ENCODE results near the gene FOCAD. TPM values are rescaled to one million over a fixed set of nuclear protein-coding genes. Genes with fewer than 3 reads are reported as not detected.

Gene FOCAD
- total RNA-seq, 2 experiments from 2014 or later = 27.2 to 32.3 TPM

DNA sequence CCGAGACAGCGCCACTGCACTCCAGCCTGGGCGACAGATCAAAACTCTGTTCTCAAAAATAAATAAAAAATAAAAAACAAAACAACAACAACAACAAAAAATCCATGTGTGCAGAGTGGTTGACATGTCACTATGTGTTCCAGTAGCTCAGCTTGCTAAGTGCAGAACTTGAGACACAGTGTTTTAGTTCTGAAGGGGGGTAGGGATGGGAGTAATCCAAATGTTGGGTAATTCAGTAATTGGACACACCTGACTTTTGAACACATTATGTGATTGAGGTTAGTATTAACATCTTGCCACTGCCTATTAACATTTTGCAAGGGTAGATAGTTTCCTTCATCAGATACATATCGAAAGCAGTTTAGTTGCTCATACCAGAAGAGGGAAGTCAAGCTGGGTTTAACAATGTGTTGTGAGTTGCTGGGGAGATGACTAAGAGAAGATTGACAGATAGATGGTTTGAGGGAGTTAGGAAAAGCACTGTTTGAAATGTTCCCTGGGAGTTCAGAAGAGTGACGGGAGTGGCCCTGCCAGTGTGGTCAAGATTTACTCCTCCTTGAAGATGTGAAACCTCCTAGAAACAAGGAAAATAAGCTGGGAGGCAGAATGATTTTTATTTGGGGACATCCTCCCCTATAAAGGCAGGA lies 346.5 kb downstream of the FOCAD start:
- H3K27ac Mint-ChIP-seq = no peak overlapping the region
- no peak overlapping the region for H3K4me3 Mint-ChIP-seq
- no peaks in the 10 kb centered on the region for H3K9me3 Mint-ChIP-seq
- H3K4me1 Mint-ChIP-seq = peaks cover 25% of the 10 kb centered on the region
- H3K36me3 Mint-ChIP-seq = peaks cover 22% of the 10 kb centered on the region
- peak; percentile 9 for DNase-seq
- no peaks in the 10 kb centered on the region for H3K27me3 Mint-ChIP-seq

DNA sequence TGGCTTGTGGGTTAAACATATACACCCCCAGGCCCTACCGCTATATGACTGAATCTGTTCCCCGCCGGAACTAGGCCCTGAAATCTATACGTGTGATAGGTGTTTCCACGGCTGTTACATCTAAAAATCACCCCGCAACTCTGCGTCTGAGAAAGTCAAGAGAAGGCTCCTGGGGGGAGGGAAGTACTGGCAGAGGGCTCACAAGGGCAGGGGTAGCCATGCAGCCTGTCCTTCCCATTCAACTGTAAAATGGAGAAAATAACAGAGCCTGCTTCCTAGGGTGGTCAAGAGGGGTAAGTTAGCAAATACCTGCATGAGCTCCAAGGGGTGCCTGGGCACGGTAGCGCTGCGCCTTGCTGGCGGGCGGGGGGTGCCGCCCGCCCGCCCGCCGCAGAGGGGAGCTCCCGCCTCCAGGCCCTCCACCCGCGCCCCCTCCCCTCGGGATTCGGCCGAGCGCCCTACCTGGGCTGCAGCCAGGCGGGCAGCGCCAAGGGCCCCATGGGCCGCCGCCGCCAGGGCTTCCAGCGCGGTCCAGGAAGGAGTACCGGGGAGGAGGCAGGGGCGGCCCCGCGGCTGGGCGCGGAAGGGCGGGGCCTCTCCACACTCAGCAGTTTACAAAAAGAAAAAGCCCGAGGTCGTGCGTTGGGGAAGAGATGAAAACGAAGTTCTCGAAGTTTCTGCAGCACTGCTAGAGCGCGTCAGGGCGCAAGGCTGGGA lies 347.2 kb downstream of the FOCAD start, which contains the start of gene HACD4:
Gene HACD4 (minus strand): TSS at position 550 of the 717 bp plus-strand sequence. CDS start 50 bp downstream, at position 500.
- Mint-ChIP-seq H3K27ac (peak within 1 kb of the TSS; percentile 70), H3K36me3 (peaks cover 15% of the 10 kb centered on the region)

DNA sequence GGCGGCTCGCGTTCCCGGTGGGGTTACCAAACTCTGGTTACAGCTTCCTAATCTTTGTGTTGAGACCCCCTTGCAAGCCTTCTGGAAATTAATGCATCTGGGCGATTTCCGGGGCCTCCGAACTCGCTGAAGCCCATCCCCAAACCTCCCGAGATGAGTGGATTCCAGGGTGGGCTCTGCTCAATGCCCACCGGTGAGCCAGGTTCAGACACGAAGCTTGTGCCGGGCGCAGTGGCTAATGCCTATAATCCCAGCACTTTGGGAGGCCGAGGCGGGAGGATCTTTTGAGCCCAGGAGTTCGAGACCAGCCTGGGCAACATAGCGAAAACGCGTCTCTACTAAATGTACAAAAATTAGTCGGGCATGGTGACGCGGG lies 347.7 kb downstream of the FOCAD start:
- H3K27me3 Mint-ChIP-seq = no peaks in the 10 kb centered on the region
- peak overlapping the region; percentile 70 for H3K27ac Mint-ChIP-seq

More for the DNA sequence above, 347.2 kb downstream of the FOCAD start, which contains the start of gene HACD4:
- Mint-ChIP-seq H3K4me3 (peak within 1 kb of the TSS; percentile 67), H3K27me3 (no peaks in the 10 kb centered on the region), H3K4me1 (peaks cover 25% of the 10 kb centered on the region), H3K9me3 (no peaks in the 10 kb centered on the region)
- peak; percentile 73 for DNase-seq

DNA sequence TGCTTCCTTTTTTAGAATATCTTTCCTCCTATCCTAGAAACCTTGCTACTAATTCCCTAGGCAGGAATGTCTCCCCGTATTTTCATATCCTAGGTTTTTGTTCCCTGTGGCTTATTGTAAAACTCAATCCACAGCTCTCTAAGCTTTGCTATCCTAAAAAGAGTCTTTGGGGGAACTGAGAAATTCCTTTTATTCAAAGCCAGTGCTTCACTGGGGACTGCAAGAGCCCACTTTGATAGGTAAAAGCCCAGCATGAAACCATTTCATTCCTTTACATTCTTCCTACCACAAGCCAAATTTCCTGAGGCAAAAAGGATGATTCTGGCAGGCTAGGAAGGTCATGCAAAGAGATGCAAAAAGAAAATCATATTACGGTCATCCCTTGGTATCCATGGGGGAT lies 353.2 kb downstream of the FOCAD start:
- Mint-ChIP-seq H3K36me3 (peaks cover 9% of the 10 kb centered on the region), H3K27me3 (no peaks in the 10 kb centered on the region)

More for the DNA sequence above, 347.7 kb downstream of the FOCAD start:
- H3K36me3 Mint-ChIP-seq = peaks cover 12% of the 10 kb centered on the region
- peak overlapping the region; percentile 67 for H3K4me3 Mint-ChIP-seq
- peaks cover 22% of the 10 kb centered on the region for H3K4me1 Mint-ChIP-seq
- H3K9me3 Mint-ChIP-seq = no peaks in the 10 kb centered on the region
- DNase-seq = no peak

DNA sequence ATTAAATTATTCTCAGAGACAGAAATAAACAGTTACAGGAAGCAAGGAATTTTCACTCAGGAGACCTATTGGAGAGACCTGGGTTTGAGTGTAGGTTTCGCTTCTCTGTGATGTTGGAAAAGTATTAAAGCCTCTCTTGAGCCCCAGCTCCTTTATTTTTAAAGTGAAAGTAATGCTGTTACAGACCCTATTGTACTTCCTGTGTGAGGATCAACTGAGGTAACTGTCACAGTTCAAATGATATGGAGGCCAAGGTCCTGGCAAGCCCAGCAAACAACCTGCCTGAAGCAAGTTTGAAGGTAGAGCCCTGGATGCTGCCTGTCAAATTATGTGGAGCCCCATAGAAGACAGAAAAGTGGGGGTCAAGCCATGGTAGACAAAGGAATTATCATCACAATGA lies 355.2 kb downstream of the FOCAD start:
- peaks cover 10% of the 10 kb centered on the region for H3K4me1 Mint-ChIP-seq
- peak overlapping the region; percentile 12 for H3K4me3 Mint-ChIP-seq
- H3K36me3 Mint-ChIP-seq = peaks cover 9% of the 10 kb centered on the region
- DNase-seq = no peak
- H3K27ac Mint-ChIP-seq = peak overlapping the region; percentile 54
- no peaks in the 10 kb centered on the region for H3K9me3 Mint-ChIP-seq
- no peaks in the 10 kb centered on the region for H3K27me3 Mint-ChIP-seq

More for the DNA sequence above, 353.2 kb downstream of the FOCAD start:
- no peak overlapping the region for H3K27ac Mint-ChIP-seq
- DNase-seq = no peak
- H3K4me1 Mint-ChIP-seq = peaks cover 19% of the 10 kb centered on the region
- H3K4me3 Mint-ChIP-seq = no peak overlapping the region
- H3K9me3 Mint-ChIP-seq = no peaks in the 10 kb centered on the region

DNA sequence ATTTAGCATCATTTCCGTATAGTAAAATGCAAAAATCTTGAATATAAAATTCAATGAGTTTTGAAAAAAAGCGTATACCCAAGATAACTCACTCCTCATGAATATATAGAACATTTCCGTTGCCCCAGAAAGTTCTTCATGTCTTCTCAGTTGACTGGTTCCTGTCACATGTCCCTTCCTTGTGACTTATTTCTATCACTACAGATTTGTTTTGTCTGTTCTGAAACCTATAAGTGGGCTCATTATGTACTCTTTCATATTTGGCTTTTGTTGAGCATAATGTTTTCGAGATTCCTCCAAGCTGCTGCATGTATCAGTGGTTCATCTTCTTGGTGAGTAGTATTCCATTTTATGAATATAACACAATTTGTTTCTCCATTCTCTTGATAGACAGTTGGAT lies 358.4 kb downstream of the FOCAD start:
- Mint-ChIP-seq H3K27ac (no peak overlapping the region), H3K36me3 (peaks cover 6% of the 10 kb centered on the region), H3K9me3 (no peaks in the 10 kb centered on the region), H3K4me3 (no peak overlapping the region), H3K27me3 (no peaks in the 10 kb centered on the region), H3K4me1 (peaks cover 12% of the 10 kb centered on the region)
- no peak for DNase-seq

DNA sequence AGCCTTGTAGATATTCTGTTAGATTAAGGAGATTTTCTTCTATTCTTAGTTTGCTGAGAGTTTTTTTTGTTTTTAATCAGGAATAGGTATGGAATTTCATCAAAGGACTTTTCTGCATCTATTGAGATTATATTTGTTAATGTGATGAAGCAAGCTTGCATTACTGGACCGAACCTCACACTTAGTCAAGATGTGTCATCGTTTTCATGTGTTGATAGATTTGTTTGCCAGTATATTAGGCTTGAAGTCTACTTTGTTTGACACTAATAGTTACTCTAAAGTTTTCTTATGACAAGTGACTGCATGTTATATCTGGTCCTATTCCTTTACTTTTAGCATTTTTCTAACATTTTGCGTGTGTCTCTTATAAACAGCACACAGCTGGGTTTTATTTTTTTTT lies 359.8 kb downstream of the FOCAD start:
- no peak for DNase-seq
- Mint-ChIP-seq H3K4me3 (no peak overlapping the region), H3K27ac (no peak overlapping the region), H3K9me3 (no peaks in the 10 kb centered on the region), H3K27me3 (no peaks in the 10 kb centered on the region), H3K4me1 (peaks cover 13% of the 10 kb centered on the region), H3K36me3 (peaks cover 6% of the 10 kb centered on the region)

Other genes with a start within 250 kb of the FOCAD start
- 10 to 100 TPM; 68.0 to 69.9 TPM for gene MLLT3, start 61.8 kb upstream of the FOCAD start, total RNA-seq